Midbrain (tissue), 1 donor: ENCODE results near the gene ONECUT2.
A peak's percentile ranks its signal among the peaks of the same experiment; 100 is the strongest.
"Not testable (repeated sequence)": the region's sequence is repeated elsewhere in the genome, so short reads cannot be mapped to it uniquely, and the experiment has no call there.

Experiments
- DNase-seq: peaks from one replicate; lab custom pipeline; 2025; lab: John Stamatoyannopoulos, UW

ONECUT2 gene

GRCh38 chr18:57446322-57446721, 11.1 kb downstream of the ONECUT2 start:
- no peak for DNase-seq

- no peak for DNase-seq
These were observed 12.0 kb downstream of the ONECUT2 start for GRCh38 chr18:57447154-57447621.

- no peak for DNase-seq
These were observed 20.5 kb downstream of the ONECUT2 start for GRCh38 chr18:57455576-57456129.

- DNase-seq: no peak
These were observed 26.6 kb downstream of the ONECUT2 start for GRCh38 chr18:57461652-57462269.

GRCh38 chr18:57466307-57466706, 31.1 kb downstream of the ONECUT2 start:
- no peak for DNase-seq

- no peak for DNase-seq
These were observed 31.7 kb downstream of the ONECUT2 start for GRCh38 chr18:57466745-57467409.

GRCh38 chr18:57469884-57470283, 34.7 kb downstream of the ONECUT2 start:
- no peak for DNase-seq

GRCh38 chr18:57475408-57475807, 40.2 kb downstream of the ONECUT2 start:
- DNase-seq: no peak

- DNase-seq: no peak
These were observed 40.7 kb downstream of the ONECUT2 start for GRCh38 chr18:57475903-57476302.

- DNase-seq: no peak
These were observed 45.6 kb downstream of the ONECUT2 start for GRCh38 chr18:57480733-57481132.

- DNase-seq: no peak
These were observed 62.5 kb downstream of the ONECUT2 start for GRCh38 chr18:57497372-57498294.

- DNase-seq: no peak
These were observed 63.6 kb downstream of the ONECUT2 start for GRCh38 chr18:57498682-57499256.

- no peak for DNase-seq
These were observed 67.5 kb downstream of the ONECUT2 start for GRCh38 chr18:57502624-57503023.

GRCh38 chr18:57505231-57505630, 70.1 kb downstream of the ONECUT2 start:
- DNase-seq: no peak

- DNase-seq: no peak
These were observed 80.9 kb downstream of the ONECUT2 start for GRCh38 chr18:57516056-57516455.

GRCh38 chr18:57518533-57518932, 83.4 kb downstream of the ONECUT2 start:
- no peak for DNase-seq

- no peak for DNase-seq
These were observed 84.7 kb downstream of the ONECUT2 start for GRCh38 chr18:57519668-57520424.

GRCh38 chr18:57522348-57522747, 87.2 kb downstream of the ONECUT2 start:
- DNase-seq: not testable (repeated sequence)

GRCh38 chr18:57523171-57523956, 88.2 kb downstream of the ONECUT2 start:
- peak; percentile 17 for DNase-seq

GRCh38 chr18:57527556-57528229, 92.5 kb downstream of the ONECUT2 start:
- DNase-seq: no peak
